GM23338 (cell line): ENCODE results near the gene EPSTI1.

ENCODE experiments used
- CREB1 ChIP-seq: fragments of 250-450 bp; sonication (Bioruptor Pico); IDR thresholded peaks from 2 replicates; pipeline ENCODE4 v1.5.0; 2020; ENCODE audit warnings: low read depth, mild to moderate bottlenecking, moderate library complexity
- EZH2 ChIP-seq: fragments of 200-600 bp; sonication (generic); IDR thresholded peaks from one replicate; pipeline ENCODE4 v1.8.0; 2017; ENCODE audit warnings: antibody characterized with exemption, mild to moderate bottlenecking, low read depth; ENCODE audit not compliant: unreplicated experiment
- EZH2phosphoT487 ChIP-seq: fragments of 200-600 bp; sonication (generic); IDR thresholded peaks from one replicate; pipeline ENCODE4 v1.8.1; 2018; ENCODE audit warnings: antibody characterized with exemption; ENCODE audit not compliant: unreplicated experiment
- JUNB ChIP-seq: IDR thresholded peaks from one replicate; pipeline ENCODE4 v1.6.1; 2016; ENCODE audit warnings: antibody characterized with exemption; ENCODE audit not compliant: unreplicated experiment
- NANOG ChIP-seq: IDR thresholded peaks from 2 replicates; pipeline ENCODE4 v1.6.1; 2016; ENCODE audit warnings: antibody characterized with exemption, borderline replicate concordance
- POLR2AphosphoS5 ChIP-seq: IDR thresholded peaks from 2 replicates; pipeline ENCODE4 v1.6.1; 2016; ENCODE audit warnings: antibody characterized with exemption, low read depth
- REST ChIP-seq: IDR thresholded peaks from one replicate; pipeline ENCODE4 v1.6.1; 2018; ENCODE audit warnings: antibody characterized with exemption; ENCODE audit not compliant: unreplicated experiment
- ZNF114 ChIP-seq: fragments of 250-450 bp; sonication (Bioruptor Pico); IDR thresholded peaks from 2 replicates; pipeline ENCODE4 v1.5.0; 2020; ENCODE audit warnings: mild to moderate bottlenecking, moderate library complexity
- ZNF331 ChIP-seq: fragments of 250-450 bp; sonication (Bioruptor Pico); IDR thresholded peaks from 2 replicates; pipeline ENCODE4 v1.5.0; 2020; ENCODE audit warnings: low read depth, mild to moderate bottlenecking, moderate library complexity
- TF ChIP-seq, protein P1 (sequence below), 2 experiments: fragments of 200-600 bp in 1 of 2; sonication (generic) in 1 of 2; conservative IDR thresholded peaks; 2 replicates each; pipeline versions ENCODE4 v1.5.1 to v1.6.1; 2016 to 2017; ENCODE audit warnings: antibody characterized with exemption in 2 of 2, low read depth in 2 of 2, mild to moderate bottlenecking in 2 of 2, moderate library complexity in 1 of 2
- TF ChIP-seq, protein P2 (sequence below): IDR thresholded peaks from 2 replicates; pipeline ENCODE4 v1.6.1; 2016; ENCODE audit warnings: antibody characterized with exemption

- TF ChIP-seq, protein P1, sequence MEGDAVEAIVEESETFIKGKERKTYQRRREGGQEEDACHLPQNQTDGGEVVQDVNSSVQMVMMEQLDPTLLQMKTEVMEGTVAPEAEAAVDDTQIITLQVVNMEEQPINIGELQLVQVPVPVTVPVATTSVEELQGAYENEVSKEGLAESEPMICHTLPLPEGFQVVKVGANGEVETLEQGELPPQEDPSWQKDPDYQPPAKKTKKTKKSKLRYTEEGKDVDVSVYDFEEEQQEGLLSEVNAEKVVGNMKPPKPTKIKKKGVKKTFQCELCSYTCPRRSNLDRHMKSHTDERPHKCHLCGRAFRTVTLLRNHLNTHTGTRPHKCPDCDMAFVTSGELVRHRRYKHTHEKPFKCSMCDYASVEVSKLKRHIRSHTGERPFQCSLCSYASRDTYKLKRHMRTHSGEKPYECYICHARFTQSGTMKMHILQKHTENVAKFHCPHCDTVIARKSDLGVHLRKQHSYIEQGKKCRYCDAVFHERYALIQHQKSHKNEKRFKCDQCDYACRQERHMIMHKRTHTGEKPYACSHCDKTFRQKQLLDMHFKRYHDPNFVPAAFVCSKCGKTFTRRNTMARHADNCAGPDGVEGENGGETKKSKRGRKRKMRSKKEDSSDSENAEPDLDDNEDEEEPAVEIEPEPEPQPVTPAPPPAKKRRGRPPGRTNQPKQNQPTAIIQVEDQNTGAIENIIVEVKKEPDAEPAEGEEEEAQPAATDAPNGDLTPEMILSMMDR (conservative IDR thresholded peaks at IDR 0.05; ENCODE audit: low read depth in 2 of 2): no peak
- TF ChIP-seq REST (no peak), POLR2AphosphoS5 (no peak), ZNF331 (CRISPR knock-in tag) (no peak), CREB1 (no peak), EZH2phosphoT487 (no peak), EZH2 (no peak), JUNB (no peak), NANOG (no peak), ZNF114 (no peak)
- TF ChIP-seq, protein P2, sequence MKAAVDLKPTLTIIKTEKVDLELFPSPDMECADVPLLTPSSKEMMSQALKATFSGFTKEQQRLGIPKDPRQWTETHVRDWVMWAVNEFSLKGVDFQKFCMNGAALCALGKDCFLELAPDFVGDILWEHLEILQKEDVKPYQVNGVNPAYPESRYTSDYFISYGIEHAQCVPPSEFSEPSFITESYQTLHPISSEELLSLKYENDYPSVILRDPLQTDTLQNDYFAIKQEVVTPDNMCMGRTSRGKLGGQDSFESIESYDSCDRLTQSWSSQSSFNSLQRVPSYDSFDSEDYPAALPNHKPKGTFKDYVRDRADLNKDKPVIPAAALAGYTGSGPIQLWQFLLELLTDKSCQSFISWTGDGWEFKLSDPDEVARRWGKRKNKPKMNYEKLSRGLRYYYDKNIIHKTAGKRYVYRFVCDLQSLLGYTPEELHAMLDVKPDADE: no peak
Measured at GRCh38 chr13:42992764-42993122, 702 bp upstream of the EPSTI1 start.
